Lung (tissue), 12 donors: Measurements from ENCODE around the gene GIMAP2. TPM values are rescaled to one million over a fixed set of nuclear protein-coding genes. Genes with fewer than 3 reads are reported as not detected.

Source experiments
- ATAC-seq: fragments of 200-7000 bp; cut with Tn5 transposase; one replicate; pipeline ENCODE4 v1.9.1; 2020; ENCODE audit warnings: moderate number of reproducible peaks; ENCODE audit not compliant: insufficient read depth, low FRiP score
- DNase-seq, 3 donors: peaks; one replicate each; pipeline ENCODE4 v3.0.0-alpha.2; 2013 to 2017
- H3K27ac ChIP-seq, 2 donors: one replicate each; pipeline ENCODE4 v1.5.1; 2013; ENCODE audit warnings: mild to moderate bottlenecking in 2 of 2, moderate library complexity in 2 of 2, control low read depth in 1 of 2, inconsistent platforms in 1 of 2, low read depth in 1 of 2, low read length in 1 of 2
- H3K27me3 ChIP-seq, 3 donors: one replicate each; pipeline ENCODE4 v1.5.1; 2013; ENCODE audit warnings: low read length in 2 of 3; ENCODE audit not compliant: control insufficient read depth in 3 of 3, insufficient read depth in 3 of 3
- H3K36me3 ChIP-seq, 4 donors: one replicate each; pipeline ENCODE4 v1.5.1; 2013; ENCODE audit warnings: low read length in 4 of 4, mild to moderate bottlenecking in 1 of 4, moderate library complexity in 1 of 4; ENCODE audit not compliant: control insufficient read depth in 4 of 4, insufficient read depth in 4 of 4
- H3K4me1 ChIP-seq, 5 donors: one replicate each; pipeline ENCODE4 v1.5.1; 2013; ENCODE audit warnings: low read length in 5 of 5, mild to moderate bottlenecking in 2 of 5, moderate library complexity in 1 of 5; ENCODE audit not compliant: control insufficient read depth in 5 of 5, insufficient read depth in 5 of 5
- H3K4me3 ChIP-seq: one replicate; pipeline ENCODE4 v1.5.1; 2013; ENCODE audit warnings: mild to moderate bottlenecking, control low read depth, moderate library complexity
- H3K9ac ChIP-seq, 2 donors: one replicate each; pipeline ENCODE4 v1.5.1; 2013; ENCODE audit warnings: low read length in 2 of 2, control low read depth in 1 of 2; ENCODE audit not compliant: insufficient read depth in 1 of 2
- H3K9me3 ChIP-seq, 4 donors: one replicate each; pipeline ENCODE4 v1.5.1; 2013; ENCODE audit warnings: low read length in 3 of 4, mild to moderate bottlenecking in 1 of 4, moderate library complexity in 1 of 4; ENCODE audit not compliant: control insufficient read depth in 4 of 4, insufficient read depth in 3 of 4
- WGBS, 2 donors: extraction: QIAGEN DNeasy Blood & Tissue Kit; methylation state at CpG; one replicate each; pipeline ENCODE4 v1.1.7; 2013; 5-methylcytosine and 5-hydroxymethylcytosine counted together
- polyA plus RNA-seq, 2 donors: library from polyadenylated mRNA; stranded (reverse); fragments of 200-250 nt; gene quantifications; one replicate each; pipeline ENCODE4 v1.2.1, GENCODE V29; 2013
- total RNA-seq, 2 donors: library from RNA; depleted of rRNA in 1 of 2; stranded (reverse); fragments of >200 nt in 1 of 2; gene quantifications; one replicate each; pipeline ENCODE4 v1.2.1, GENCODE V29; 2014 to 2021
- TF ChIP-seq, protein P1 (sequence below): IDR thresholded peaks from 2 replicates; pipeline ENCODE4 v1.5.1; 2012; ENCODE audit warnings: mild to moderate bottlenecking; ENCODE audit errors: control extremely low read depth, extremely low read depth
- donor health status: control.
- donor health status: control.
- donor health status: Bipolar disorder and iron deficiency.
- donor health status: healthy.
- donor health status: DM: yes; HTN: yes; CAD: no.

Gene GIMAP2
- total and polyA plus RNA-seq, 4 donors: 10.7 to 24.9 (median 18.1) TPM

DNA sequence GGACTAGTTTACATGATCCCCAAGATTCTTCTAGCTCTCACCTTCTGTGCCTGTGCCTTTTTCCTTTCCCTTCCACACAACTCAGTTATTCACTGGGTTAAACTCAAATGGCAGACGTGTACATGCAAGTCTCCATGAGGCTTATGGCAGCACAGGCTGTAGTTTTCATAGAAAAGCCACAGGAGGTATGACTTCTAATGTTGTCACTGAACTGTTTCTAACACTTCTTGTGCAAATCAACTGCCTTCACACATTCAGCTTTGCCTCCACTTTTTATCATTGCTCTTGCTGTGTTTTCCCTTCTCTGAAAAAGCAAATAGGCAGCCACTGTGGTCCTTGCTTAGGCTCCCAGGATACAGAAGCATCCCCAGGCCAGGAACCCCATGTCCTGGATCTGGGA lies 46.4 kb downstream of the GIMAP2 start:
- peaks cover 0 to 2% (median 2%) of the 10 kb centered on the region in 3 donors for H3K27me3 ChIP-seq
- no peaks in the 10 kb centered on the region for H3K4me1 ChIP-seq
- H3K27ac ChIP-seq: no peak overlapping the region
- TF ChIP-seq, protein P1, sequence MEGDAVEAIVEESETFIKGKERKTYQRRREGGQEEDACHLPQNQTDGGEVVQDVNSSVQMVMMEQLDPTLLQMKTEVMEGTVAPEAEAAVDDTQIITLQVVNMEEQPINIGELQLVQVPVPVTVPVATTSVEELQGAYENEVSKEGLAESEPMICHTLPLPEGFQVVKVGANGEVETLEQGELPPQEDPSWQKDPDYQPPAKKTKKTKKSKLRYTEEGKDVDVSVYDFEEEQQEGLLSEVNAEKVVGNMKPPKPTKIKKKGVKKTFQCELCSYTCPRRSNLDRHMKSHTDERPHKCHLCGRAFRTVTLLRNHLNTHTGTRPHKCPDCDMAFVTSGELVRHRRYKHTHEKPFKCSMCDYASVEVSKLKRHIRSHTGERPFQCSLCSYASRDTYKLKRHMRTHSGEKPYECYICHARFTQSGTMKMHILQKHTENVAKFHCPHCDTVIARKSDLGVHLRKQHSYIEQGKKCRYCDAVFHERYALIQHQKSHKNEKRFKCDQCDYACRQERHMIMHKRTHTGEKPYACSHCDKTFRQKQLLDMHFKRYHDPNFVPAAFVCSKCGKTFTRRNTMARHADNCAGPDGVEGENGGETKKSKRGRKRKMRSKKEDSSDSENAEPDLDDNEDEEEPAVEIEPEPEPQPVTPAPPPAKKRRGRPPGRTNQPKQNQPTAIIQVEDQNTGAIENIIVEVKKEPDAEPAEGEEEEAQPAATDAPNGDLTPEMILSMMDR: no peak
- WGBS, 2 donors: 63 to 94% methylated on average over 1 of the region's 1 CpG
- H3K9ac ChIP-seq: no peak overlapping the region
- DNase-seq (no peak), ATAC-seq (no peak)
- H3K9me3 ChIP-seq: peaks cover 0 to 3% (median 1%) of the 10 kb centered on the region in 4 donors
- H3K4me3 ChIP-seq: no peak overlapping the region
- no peaks in the 10 kb centered on the region for H3K36me3 ChIP-seq

DNA sequence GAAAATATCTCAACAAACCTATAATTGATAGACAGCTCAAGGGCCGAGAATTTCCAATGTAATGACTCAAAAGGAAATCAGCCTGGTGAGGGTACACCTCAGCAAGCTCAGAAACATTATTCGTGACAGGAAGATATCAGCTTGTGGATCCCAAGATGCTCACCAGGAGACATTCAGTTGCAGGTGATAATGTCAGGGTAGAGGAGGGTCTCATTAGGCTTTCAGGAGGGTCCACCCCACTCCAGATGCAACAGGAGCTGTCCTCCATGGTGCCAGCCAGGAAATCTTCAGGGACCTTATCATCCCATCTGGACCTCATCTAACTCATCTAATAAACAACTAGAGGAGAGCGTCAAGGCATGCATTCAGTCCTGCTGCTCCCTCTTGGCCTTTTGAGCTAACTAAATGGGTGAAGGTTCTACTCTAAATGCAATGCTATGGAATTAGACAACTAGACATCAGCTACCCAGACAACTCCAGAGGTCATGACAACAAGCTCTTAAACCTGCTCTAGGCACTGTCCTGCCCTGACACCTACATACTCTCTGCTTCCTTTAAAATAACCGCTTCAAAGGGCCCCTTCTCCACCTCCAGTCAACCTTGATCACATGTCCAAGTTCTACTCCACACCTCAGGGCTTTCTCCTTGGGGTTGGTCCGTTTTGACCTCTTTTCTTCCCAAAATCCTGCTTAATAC lies 47.4 kb downstream of the GIMAP2 start:
- no peaks in the 10 kb centered on the region for H3K4me1 ChIP-seq
- TF ChIP-seq, protein P1: no peak
- no peak overlapping the region for H3K4me3 ChIP-seq
- ATAC-seq (no peak), DNase-seq (no peak)
- no peak overlapping the region for H3K27ac ChIP-seq
- H3K36me3 ChIP-seq: no peaks in the 10 kb centered on the region
- H3K9me3 ChIP-seq: peaks cover 0 to 3% (median 0%) of the 10 kb centered on the region in 4 donors
- no peak overlapping the region for H3K9ac ChIP-seq
- 78 to 89% methylated on average over 5 of the region's 5 CpGs for WGBS, 2 donors
- peaks cover 0 to 10% (median 2%) of the 10 kb centered on the region in 3 donors for H3K27me3 ChIP-seq

- H3K9ac ChIP-seq: no peak overlapping the region
- peaks cover 0 to 10% (median 2%) of the 10 kb centered on the region in 3 donors for H3K27me3 ChIP-seq
- no peaks in the 10 kb centered on the region for H3K4me1 ChIP-seq
- 91% methylated on average over 5 of the region's 5 CpGs for WGBS, 2 donors
- TF ChIP-seq, protein P1: no peak
- H3K36me3 ChIP-seq: no peaks in the 10 kb centered on the region
- H3K9me3 ChIP-seq: peaks cover 0 to 2% (median 0%) of the 10 kb centered on the region in 4 donors
- H3K4me3 ChIP-seq: no peak overlapping the region
- DNase-seq (no peak), ATAC-seq (no peak)
- no peak overlapping the region for H3K27ac ChIP-seq
These were observed 48.1 kb downstream of the GIMAP2 start for GRCh38 chr7:150733482-150734095.
